GM06990 (cell line): ENCODE results near the gene ITPRIPL2.

Experiments
- DNase-seq: peaks from one replicate; pipeline ENCODE4 v3.0.0-alpha.2; 2011; ENCODE audit not compliant: insufficient read length; ENCODE audit errors: extremely low read depth
- H3K27me3 ChIP-seq: replicated peaks from 2 replicates; pipeline ENCODE4 v1.6.0; 2011; ENCODE audit warnings: low read length; ENCODE audit not compliant: control insufficient read depth, insufficient read depth
- H3K36me3 ChIP-seq: 2 replicates; pipeline ENCODE4 v1.5.1; 2011; ENCODE audit warnings: low read length; ENCODE audit not compliant: control insufficient read depth, insufficient read depth
- H3K4me3 ChIP-seq: replicated peaks from 2 replicates; pipeline ENCODE4 v1.5.1; 2011; ENCODE audit warnings: low read depth, mild to moderate bottlenecking, control low read depth, low read length
- TF ChIP-seq, protein P1 (sequence below): IDR thresholded peaks from 2 replicates; pipeline ENCODE4 v1.5.1; 2011; ENCODE audit warnings: low read length, control low read depth, mild to moderate bottlenecking, inconsistent platforms; ENCODE audit not compliant: insufficient read depth, poor library complexity, severe bottlenecking

Gene ITPRIPL2

DNA sequence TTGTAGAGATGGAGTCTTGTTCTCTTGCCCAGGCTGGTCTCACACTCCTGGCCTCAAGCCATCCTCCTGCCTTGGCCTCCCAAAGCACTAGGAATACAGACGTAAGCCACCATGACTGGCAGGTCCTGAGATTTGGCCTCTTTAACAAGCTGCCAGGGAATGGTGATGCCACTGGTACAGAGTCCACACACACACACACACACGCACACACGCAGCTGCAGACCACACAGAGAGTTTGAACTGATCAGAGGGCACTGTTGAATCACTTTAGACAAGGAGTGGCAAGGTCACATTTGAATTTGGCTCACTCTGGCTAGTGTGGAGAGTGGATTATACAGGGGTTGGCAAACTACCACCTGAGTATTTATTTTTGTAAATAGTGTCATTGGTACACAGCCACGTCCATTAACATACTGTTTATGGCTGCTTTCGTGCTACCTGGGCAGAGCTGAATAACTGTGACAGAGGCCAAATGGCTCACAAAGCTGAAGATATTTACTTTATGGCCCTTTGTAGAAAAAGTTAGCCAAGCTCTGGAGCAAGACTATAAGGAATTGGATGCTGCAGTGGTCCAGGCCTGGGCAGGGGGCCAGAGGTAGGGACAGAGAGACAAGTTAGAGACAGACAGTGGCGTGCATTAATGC lies 9.9 kb downstream of the ITPRIPL2 start:
- no peaks in the 10 kb centered on the region for H3K27me3 ChIP-seq
- no peak for DNase-seq
- TF ChIP-seq, protein P1, sequence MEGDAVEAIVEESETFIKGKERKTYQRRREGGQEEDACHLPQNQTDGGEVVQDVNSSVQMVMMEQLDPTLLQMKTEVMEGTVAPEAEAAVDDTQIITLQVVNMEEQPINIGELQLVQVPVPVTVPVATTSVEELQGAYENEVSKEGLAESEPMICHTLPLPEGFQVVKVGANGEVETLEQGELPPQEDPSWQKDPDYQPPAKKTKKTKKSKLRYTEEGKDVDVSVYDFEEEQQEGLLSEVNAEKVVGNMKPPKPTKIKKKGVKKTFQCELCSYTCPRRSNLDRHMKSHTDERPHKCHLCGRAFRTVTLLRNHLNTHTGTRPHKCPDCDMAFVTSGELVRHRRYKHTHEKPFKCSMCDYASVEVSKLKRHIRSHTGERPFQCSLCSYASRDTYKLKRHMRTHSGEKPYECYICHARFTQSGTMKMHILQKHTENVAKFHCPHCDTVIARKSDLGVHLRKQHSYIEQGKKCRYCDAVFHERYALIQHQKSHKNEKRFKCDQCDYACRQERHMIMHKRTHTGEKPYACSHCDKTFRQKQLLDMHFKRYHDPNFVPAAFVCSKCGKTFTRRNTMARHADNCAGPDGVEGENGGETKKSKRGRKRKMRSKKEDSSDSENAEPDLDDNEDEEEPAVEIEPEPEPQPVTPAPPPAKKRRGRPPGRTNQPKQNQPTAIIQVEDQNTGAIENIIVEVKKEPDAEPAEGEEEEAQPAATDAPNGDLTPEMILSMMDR: no peak
- H3K36me3 ChIP-seq: no peaks in the 10 kb centered on the region
- no peak overlapping the region for H3K4me3 ChIP-seq

DNA sequence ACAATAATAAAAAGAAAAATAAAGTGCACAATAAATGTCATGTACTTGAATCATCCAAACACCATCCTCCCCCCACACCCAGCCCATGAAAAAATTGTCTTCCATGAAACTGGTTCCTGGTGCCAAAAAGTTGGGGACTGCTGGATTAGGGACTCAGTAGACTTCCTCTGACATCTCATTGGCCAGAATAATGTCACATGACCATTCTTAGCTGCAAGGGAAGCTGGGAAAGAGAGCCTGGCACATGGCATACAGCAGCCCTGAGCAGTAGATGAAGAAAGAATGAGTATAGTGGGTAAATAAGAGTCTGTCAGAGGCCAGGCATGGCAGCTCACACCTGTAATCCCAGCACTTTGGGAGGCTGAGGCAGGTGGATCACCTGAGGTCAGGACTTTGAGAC lies 12.5 kb downstream of the ITPRIPL2 start:
- no peak overlapping the region for H3K4me3 ChIP-seq
- H3K36me3 ChIP-seq: no peaks in the 10 kb centered on the region
- DNase-seq: no peak

DNA sequence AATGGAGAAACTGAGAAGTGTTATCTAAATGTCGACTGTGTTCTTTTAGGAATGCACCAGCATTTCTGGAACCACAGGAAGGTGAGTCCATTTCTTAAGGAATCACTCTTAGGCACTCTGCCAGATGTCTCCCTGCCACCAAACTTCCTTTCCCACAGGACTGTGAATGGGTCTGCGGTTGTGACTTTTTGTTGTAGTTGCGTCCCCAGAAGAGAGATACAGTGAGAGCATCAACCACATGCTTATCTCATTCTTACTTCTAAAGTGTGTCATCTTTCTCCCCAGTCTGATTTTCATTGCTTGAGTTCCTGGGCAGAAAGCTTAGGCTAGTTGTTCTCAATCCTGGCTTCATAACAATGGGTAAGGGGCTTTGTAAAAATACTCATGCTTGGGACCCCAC lies 13.4 kb downstream of the ITPRIPL2 start:
- DNase-seq: peak; percentile 57
- H3K27me3 ChIP-seq: no peaks in the 10 kb centered on the region
- no peak overlapping the region for H3K4me3 ChIP-seq
- H3K36me3 ChIP-seq: no peaks in the 10 kb centered on the region
- TF ChIP-seq, protein P1: no peak

More for the DNA sequence above, 12.5 kb downstream of the ITPRIPL2 start:
- TF ChIP-seq, protein P1: no peak
- H3K27me3 ChIP-seq: no peaks in the 10 kb centered on the region

DNA sequence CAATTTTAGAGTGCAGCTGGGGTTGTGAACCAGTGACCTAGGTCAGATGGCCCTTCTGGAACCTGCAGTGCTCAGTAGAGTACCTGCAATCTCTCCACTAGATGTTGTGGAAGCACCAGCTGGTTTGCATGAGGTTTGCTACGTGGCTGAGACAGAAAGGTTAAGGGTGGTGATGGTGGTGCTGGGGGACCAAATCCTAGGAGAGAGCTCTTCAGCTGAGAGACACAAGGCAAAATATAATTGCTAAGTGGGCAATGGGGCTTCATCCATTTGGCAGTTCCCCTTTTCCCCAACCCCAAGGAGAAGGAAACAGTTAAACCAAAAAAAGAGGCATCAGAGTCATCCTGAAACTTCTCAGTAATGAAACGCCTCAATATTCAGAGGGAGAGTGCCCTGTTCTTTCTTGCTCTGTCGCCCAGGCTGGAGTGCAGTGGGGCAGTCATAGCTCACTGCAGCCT lies 13.9 kb downstream of the ITPRIPL2 start:
- TF ChIP-seq, protein P1: no peak
- Histone ChIP-seq H3K4me3 (no peak overlapping the region), H3K36me3 (no peaks in the 10 kb centered on the region), H3K27me3 (no peaks in the 10 kb centered on the region)
- DNase-seq: peak; percentile 56

DNA sequence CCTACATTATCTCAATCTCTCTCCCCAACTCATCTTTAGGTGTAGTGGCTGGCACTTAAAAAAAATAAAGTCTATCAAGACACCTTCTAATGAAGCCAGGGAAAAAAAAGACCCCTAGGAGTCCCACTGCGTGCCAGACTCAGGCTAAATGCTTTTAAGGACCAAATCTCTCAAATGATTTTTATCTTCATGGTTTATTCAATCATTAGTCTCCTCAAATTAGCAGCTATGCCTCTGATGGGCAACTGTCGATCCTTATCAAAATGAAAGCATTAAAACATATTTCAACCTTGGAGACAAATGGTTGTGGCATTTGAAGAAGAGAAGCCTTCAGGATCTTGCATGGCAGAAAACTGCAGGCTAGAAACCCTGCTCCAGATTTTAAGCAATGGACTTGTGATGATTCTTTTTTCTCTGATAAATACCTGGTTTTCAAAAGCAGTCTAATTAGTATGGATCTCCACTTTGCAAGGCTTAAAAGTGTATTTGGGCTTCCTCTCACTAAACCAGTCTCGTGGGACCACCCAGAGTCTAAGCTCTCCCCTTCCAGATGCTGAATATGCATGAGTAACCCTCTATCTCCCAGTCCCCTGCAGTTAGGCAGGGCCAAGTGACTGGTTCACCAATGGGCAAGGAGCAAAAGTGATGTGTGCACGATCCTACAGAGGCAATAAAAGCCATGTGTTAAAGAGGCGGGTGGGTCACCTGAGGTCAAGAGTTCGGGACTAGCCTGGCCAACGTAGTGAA lies 14.9 kb downstream of the ITPRIPL2 start:
- TF ChIP-seq, protein P1: no peak
- H3K36me3 ChIP-seq: no peaks in the 10 kb centered on the region
- no peaks in the 10 kb centered on the region for H3K27me3 ChIP-seq
- no peak for DNase-seq
- no peak overlapping the region for H3K4me3 ChIP-seq
